SK-N-SH (cell line): ENCODE results near the gene C19orf33. TPM values are rescaled to one million over a fixed set of nuclear protein-coding genes. Genes with fewer than 3 reads are reported as not detected.

Source experiments
- CTCF ChIA-PET: fragments of 300-600, 350-600 bp; formaldehyde crosslinking; extraction: SDS; loops from one replicate; lab custom pipeline; 2021; lab: Yijun Ruan, JAX
- POLR2A ChIA-PET: fragments of 350-600 bp; sonication (Branson Sonifier 250); formaldehyde crosslinking; extraction: SDS; loops from one replicate; lab custom pipeline; 2020; ENCODE audit warnings: antibody characterized with exemption, inconsistent platforms; lab: Yijun Ruan, JAX
- DNase-seq: peaks from one replicate; pipeline ENCODE4 v3.0.0; 2012
- H2AFZ ChIP-seq: fragments of 200-600 bp; sonication (generic); 2 replicates; pipeline ENCODE4 v1.8.1; 2016; ENCODE audit warnings: antibody characterized with exemption, mild to moderate bottlenecking, low read depth
- H3F3A ChIP-seq: fragments of 200-600 bp; sonication (generic); replicated peaks from 2 replicates; pipeline ENCODE3; 2016; ENCODE audit warnings: antibody characterized with exemption, mild to moderate bottlenecking; ENCODE audit not compliant: insufficient read depth
- H3K27ac ChIP-seq, 2 experiments: fragments of 200-500 bp in 1 of 2; fragments of 200-600 bp in 1 of 2; sonication (Bioruptor generic) in 1 of 2; sonication (generic), shearing (Covaris generic) in 1 of 2; 2 replicates each; pipeline versions ENCODE4 v1.5.1 to v1.6.1; 2014 to 2016; ENCODE audit warnings: low read depth in 2 of 2, inconsistent platforms in 1 of 2, low read length in 1 of 2, mild to moderate bottlenecking in 1 of 2, mixed read lengths in 1 of 2
- H3K27me3 ChIP-seq: fragments of 200-600 bp; sonication (generic), shearing (Covaris generic); 2 replicates; pipeline ENCODE4 v1.6.1; 2016; ENCODE audit warnings: mixed run types; ENCODE audit not compliant: insufficient read depth
- H3K36me3 ChIP-seq, 2 experiments: fragments of 200-500 bp in 1 of 2; fragments of 200-600 bp in 1 of 2; sonication (Bioruptor generic) in 1 of 2; sonication (generic) in 1 of 2; replicated peaks in 1 of 2; 2 replicates each; pipeline versions ENCODE3 to v1.5.1; 2014 to 2016; ENCODE audit warnings: low read length in 1 of 2, mild to moderate bottlenecking in 1 of 2; ENCODE audit not compliant: insufficient read depth in 2 of 2, control insufficient read depth in 1 of 2
- H3K4me1 ChIP-seq, 2 experiments: fragments of 200-500 bp in 1 of 2; fragments of 200-600 bp in 1 of 2; sonication (Bioruptor generic) in 1 of 2; sonication (generic), shearing (Covaris generic) in 1 of 2; 2 replicates each; pipeline versions ENCODE4 v1.5.1 to v1.6.1; 2014 to 2016; ENCODE audit warnings: low read depth in 1 of 2, low read length in 1 of 2, mixed run types in 1 of 2; ENCODE audit not compliant: insufficient read depth in 2 of 2, control insufficient read depth in 1 of 2
- H3K4me2 ChIP-seq: fragments of 200-600 bp; sonication (generic), shearing (Covaris generic); 2 replicates; pipeline ENCODE4 v1.6.1; 2017; ENCODE audit warnings: mixed run types
- H3K4me3 ChIP-seq, 2 experiments: fragments of 200-500 bp in 1 of 2; fragments of 200-600 bp in 1 of 2; sonication (Bioruptor generic) in 1 of 2; sonication (generic), shearing (Covaris generic) in 1 of 2; 2 replicates each; pipeline versions ENCODE4 v1.5.1 to v1.8.1; 2014 to 2016; ENCODE audit warnings: low read depth in 2 of 2, inconsistent platforms in 1 of 2, low read length in 1 of 2, mild to moderate bottlenecking in 1 of 2, mixed read lengths in 1 of 2, moderate library complexity in 1 of 2
- H3K79me2 ChIP-seq: fragments of 200-600 bp; sonication (generic); 2 replicates; pipeline ENCODE4 v1.8.1; 2017; ENCODE audit warnings: mild to moderate bottlenecking; ENCODE audit not compliant: insufficient read depth
- H3K9ac ChIP-seq: fragments of 200-600 bp; sonication (generic); 2 replicates; pipeline ENCODE4 v1.6.1; 2017; ENCODE audit warnings: mixed run types
- H3K9me2 ChIP-seq: fragments of 200-600 bp; sonication (generic); 2 replicates; pipeline ENCODE4 v1.6.1; 2017; ENCODE audit warnings: mixed run types
- H3K9me3 ChIP-seq: fragments of 200-600 bp; sonication (generic); 2 replicates; pipeline ENCODE4 v1.6.1; 2017; ENCODE audit warnings: mixed run types, mild to moderate bottlenecking, moderate library complexity
- H4K20me1 ChIP-seq: fragments of 200-600 bp; sonication (generic); 2 replicates; pipeline ENCODE4 v1.6.1; 2017; ENCODE audit warnings: mild to moderate bottlenecking, mixed run types; ENCODE audit not compliant: insufficient read depth
- CHD2 ChIP-seq: fragments of 150-350 bp; IDR thresholded peaks from 2 replicates; pipeline ENCODE4 v1.6.1; 2018; ENCODE audit warnings: low read length; ENCODE audit not compliant: partially characterized antibody
- EZH2phosphoT487 ChIP-seq: fragments of 200-600 bp; sonication (generic); IDR thresholded peaks from 2 replicates; pipeline ENCODE4 v1.6.1; 2017; ENCODE audit warnings: low read depth, mixed run types, mild to moderate bottlenecking, antibody characterized with exemption, moderate library complexity, borderline replicate concordance
- FOXJ3 ChIP-seq: sonication (generic); formaldehyde crosslinking; IDR thresholded peaks from 2 replicates; pipeline ENCODE4 v1.5.1; 2020; ENCODE audit warnings: mild to moderate bottlenecking, missing genetic modification reagents
- GABPA ChIP-seq: IDR thresholded peaks from 2 replicates; pipeline ENCODE4 v1.4.0; 2012; ENCODE audit warnings: low read depth, mild to moderate bottlenecking
- MXI1 ChIP-seq: IDR thresholded peaks from 2 replicates; pipeline ENCODE4 v1.6.1; 2012; ENCODE audit warnings: mild to moderate bottlenecking, low read depth, low read length, improper control_type of control experiment
- NFIC ChIP-seq: IDR thresholded peaks from 2 replicates; pipeline ENCODE4 v1.4.0; 2012; ENCODE audit warnings: borderline replicate concordance
- NRF1 ChIP-seq: IDR thresholded peaks from 2 replicates; pipeline ENCODE4 v1.6.1; 2012; ENCODE audit warnings: low read depth, mild to moderate bottlenecking, low read length
- POLR2AphosphoS5 ChIP-seq: IDR thresholded peaks from 2 replicates; pipeline ENCODE4 v1.6.1; 2012; ENCODE audit warnings: low read depth, low read length
- RAD21 ChIP-seq: IDR thresholded peaks from 2 replicates; pipeline ENCODE4 v1.6.1; 2012; ENCODE audit warnings: mild to moderate bottlenecking, low read length
- RCOR1 ChIP-seq: fragments of 150-350 bp; IDR thresholded peaks from 2 replicates; pipeline ENCODE4 v1.6.1; 2017; ENCODE audit warnings: antibody characterized with exemption, low read length
- SIN3A ChIP-seq: IDR thresholded peaks from 2 replicates; pipeline ENCODE4 v1.6.1; 2012; ENCODE audit warnings: low read depth, mild to moderate bottlenecking, low read length, moderate library complexity, borderline replicate concordance
- TCF12 ChIP-seq: IDR thresholded peaks from 2 replicates; pipeline ENCODE4 v1.4.0; 2012
- TEAD4 ChIP-seq: IDR thresholded peaks from 2 replicates; pipeline ENCODE4 v1.4.0; 2012; ENCODE audit warnings: mild to moderate bottlenecking, borderline replicate concordance; ENCODE audit not compliant: insufficient read depth
- WGBS: methylation state at CpG from one replicate; pipeline ENCODE4 v1.1.6; 2017; ENCODE audit warnings: low lambda C conversion rate; 5-methylcytosine and 5-hydroxymethylcytosine counted together
- polyA plus RNA-seq, 3 experiments: library from polyadenylated mRNA; depleted of rRNA; stranded (reverse); fragments of >200 nt; gene quantifications; 2 replicates each; pipeline ENCODE4 v1.2.3, GENCODE V29; 2012
- TF ChIP-seq, protein P1 (sequence below): IDR thresholded peaks from 2 replicates; pipeline ENCODE4 v1.4.0; 2012; ENCODE audit warnings: low read depth, borderline replicate concordance
- TF ChIP-seq, protein P2 (sequence below): IDR thresholded peaks from 2 replicates; pipeline ENCODE4 v1.6.1; 2012; ENCODE audit warnings: mild to moderate bottlenecking, low read depth, low read length, moderate library complexity
- TF ChIP-seq, protein P3 (sequence below): fragments of 200-600 bp; sonication (generic); IDR thresholded peaks from 2 replicates; pipeline ENCODE4 v1.6.1; 2017; ENCODE audit warnings: antibody characterized with exemption, mild to moderate bottlenecking, moderate library complexity
- TF ChIP-seq, protein P4 (sequence below): IDR thresholded peaks from 2 replicates; pipeline ENCODE4 v1.4.0; 2012; ENCODE audit warnings: low read depth, borderline replicate concordance
- TF ChIP-seq, protein P5 (sequence below): fragments of 150-350 bp; IDR thresholded peaks from 2 replicates; pipeline ENCODE4 v1.6.1; 2016; ENCODE audit warnings: mild to moderate bottlenecking, low read depth, low read length

The C19orf33 gene
- polyA plus RNA-seq, 1 of the 3 experiments (the other 2 are of a cell fraction): not detected

DNA sequence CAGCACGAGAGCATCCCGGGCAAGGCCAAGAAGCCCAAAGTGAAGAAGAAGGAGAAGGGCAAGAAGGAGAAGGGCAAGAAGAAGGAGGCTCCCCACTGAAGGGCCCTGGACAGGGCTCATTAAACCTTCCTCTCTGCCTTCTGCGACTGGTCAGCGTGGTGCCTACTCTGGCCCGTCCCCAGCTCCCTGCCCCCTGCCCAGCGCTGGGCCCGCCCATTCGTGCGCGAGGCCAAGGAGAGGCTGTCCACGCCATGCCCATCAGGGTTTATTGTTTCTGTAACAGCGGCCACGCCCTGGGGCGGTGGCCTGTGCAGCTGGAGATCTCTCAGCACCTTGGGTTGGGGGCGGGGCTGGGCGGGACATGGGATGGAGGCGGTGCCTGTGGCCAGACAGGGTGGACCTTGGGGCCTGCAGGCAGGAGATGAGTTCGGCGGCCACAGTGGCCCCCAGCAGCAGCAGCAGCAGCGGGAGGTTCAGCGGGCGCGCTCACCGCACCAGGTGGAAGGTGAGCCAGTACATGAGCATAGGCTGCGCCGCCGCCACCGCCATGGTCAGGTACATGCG, 897 bp downstream of the C19orf33 start:
- H3K4me2 ChIP-seq: no peak overlapping the region
- H3K9me3 ChIP-seq: no peaks in the 10 kb centered on the region
- H3K4me1 ChIP-seq: no peaks in the 10 kb centered on the region; a peak in 1 of 4 replicates
- no peaks in the 10 kb centered on the region for H3K9me2 ChIP-seq
- no peak overlapping the region for H3K9ac ChIP-seq
- no peaks in the 10 kb centered on the region for H4K20me1 ChIP-seq
- H3F3A ChIP-seq: peaks cover 17% of the 10 kb centered on the region
- 59% methylated on average over 21 of the region's 29 CpGs for WGBS
- H3K27ac ChIP-seq: no peak overlapping the region
- H3K27me3 ChIP-seq: no peaks in the 10 kb centered on the region
- ChIA-PET POLR2A (no interaction called here), CTCF (interaction anchor here (0.6 kb wide), 1 partner anchor 19 kb away, joined by 3 read pairs; no protein-coding TSS in a partner anchor)
- no peak overlapping the region for H2AFZ ChIP-seq
- TF ChIP-seq CHD2 (no peak), GABPA (no peak), SIN3A (no peak), FOXJ3 (no peak), EZH2phosphoT487 (no peak), NRF1 (no peak), MXI1 (no peak), POLR2AphosphoS5 (no peak), NFIC (no peak), TEAD4 (no peak), RAD21 (no peak), RCOR1 (no peak), TCF12 (no peak)
- TF ChIP-seq, protein P1, sequence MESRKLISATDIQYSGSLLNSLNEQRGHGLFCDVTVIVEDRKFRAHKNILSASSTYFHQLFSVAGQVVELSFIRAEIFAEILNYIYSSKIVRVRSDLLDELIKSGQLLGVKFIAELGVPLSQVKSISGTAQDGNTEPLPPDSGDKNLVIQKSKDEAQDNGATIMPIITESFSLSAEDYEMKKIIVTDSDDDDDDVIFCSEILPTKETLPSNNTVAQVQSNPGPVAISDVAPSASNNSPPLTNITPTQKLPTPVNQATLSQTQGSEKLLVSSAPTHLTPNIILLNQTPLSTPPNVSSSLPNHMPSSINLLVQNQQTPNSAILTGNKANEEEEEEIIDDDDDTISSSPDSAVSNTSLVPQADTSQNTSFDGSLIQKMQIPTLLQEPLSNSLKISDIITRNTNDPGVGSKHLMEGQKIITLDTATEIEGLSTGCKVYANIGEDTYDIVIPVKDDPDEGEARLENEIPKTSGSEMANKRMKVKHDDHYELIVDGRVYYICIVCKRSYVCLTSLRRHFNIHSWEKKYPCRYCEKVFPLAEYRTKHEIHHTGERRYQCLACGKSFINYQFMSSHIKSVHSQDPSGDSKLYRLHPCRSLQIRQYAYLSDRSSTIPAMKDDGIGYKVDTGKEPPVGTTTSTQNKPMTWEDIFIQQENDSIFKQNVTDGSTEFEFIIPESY: no peak
- TF ChIP-seq, protein P2, sequence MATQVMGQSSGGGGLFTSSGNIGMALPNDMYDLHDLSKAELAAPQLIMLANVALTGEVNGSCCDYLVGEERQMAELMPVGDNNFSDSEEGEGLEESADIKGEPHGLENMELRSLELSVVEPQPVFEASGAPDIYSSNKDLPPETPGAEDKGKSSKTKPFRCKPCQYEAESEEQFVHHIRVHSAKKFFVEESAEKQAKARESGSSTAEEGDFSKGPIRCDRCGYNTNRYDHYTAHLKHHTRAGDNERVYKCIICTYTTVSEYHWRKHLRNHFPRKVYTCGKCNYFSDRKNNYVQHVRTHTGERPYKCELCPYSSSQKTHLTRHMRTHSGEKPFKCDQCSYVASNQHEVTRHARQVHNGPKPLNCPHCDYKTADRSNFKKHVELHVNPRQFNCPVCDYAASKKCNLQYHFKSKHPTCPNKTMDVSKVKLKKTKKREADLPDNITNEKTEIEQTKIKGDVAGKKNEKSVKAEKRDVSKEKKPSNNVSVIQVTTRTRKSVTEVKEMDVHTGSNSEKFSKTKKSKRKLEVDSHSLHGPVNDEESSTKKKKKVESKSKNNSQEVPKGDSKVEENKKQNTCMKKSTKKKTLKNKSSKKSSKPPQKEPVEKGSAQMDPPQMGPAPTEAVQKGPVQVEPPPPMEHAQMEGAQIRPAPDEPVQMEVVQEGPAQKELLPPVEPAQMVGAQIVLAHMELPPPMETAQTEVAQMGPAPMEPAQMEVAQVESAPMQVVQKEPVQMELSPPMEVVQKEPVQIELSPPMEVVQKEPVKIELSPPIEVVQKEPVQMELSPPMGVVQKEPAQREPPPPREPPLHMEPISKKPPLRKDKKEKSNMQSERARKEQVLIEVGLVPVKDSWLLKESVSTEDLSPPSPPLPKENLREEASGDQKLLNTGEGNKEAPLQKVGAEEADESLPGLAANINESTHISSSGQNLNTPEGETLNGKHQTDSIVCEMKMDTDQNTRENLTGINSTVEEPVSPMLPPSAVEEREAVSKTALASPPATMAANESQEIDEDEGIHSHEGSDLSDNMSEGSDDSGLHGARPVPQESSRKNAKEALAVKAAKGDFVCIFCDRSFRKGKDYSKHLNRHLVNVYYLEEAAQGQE: no peak
- TF ChIP-seq, protein P3, sequence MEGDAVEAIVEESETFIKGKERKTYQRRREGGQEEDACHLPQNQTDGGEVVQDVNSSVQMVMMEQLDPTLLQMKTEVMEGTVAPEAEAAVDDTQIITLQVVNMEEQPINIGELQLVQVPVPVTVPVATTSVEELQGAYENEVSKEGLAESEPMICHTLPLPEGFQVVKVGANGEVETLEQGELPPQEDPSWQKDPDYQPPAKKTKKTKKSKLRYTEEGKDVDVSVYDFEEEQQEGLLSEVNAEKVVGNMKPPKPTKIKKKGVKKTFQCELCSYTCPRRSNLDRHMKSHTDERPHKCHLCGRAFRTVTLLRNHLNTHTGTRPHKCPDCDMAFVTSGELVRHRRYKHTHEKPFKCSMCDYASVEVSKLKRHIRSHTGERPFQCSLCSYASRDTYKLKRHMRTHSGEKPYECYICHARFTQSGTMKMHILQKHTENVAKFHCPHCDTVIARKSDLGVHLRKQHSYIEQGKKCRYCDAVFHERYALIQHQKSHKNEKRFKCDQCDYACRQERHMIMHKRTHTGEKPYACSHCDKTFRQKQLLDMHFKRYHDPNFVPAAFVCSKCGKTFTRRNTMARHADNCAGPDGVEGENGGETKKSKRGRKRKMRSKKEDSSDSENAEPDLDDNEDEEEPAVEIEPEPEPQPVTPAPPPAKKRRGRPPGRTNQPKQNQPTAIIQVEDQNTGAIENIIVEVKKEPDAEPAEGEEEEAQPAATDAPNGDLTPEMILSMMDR: no peak
- TF ChIP-seq, protein P4, sequence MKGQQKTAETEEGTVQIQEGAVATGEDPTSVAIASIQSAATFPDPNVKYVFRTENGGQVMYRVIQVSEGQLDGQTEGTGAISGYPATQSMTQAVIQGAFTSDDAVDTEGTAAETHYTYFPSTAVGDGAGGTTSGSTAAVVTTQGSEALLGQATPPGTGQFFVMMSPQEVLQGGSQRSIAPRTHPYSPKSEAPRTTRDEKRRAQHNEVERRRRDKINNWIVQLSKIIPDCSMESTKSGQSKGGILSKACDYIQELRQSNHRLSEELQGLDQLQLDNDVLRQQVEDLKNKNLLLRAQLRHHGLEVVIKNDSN: no peak
- TF ChIP-seq, protein P5, sequence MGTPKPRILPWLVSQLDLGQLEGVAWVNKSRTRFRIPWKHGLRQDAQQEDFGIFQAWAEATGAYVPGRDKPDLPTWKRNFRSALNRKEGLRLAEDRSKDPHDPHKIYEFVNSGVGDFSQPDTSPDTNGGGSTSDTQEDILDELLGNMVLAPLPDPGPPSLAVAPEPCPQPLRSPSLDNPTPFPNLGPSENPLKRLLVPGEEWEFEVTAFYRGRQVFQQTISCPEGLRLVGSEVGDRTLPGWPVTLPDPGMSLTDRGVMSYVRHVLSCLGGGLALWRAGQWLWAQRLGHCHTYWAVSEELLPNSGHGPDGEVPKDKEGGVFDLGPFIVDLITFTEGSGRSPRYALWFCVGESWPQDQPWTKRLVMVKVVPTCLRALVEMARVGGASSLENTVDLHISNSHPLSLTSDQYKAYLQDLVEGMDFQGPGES: no peak
- no peak overlapping the region for H3K4me3 ChIP-seq
- DNase-seq: peak; percentile 58
- H3K79me2 ChIP-seq: no peaks in the 10 kb centered on the region
- H3K36me3 ChIP-seq: peaks cover 0 to 6% of the 10 kb centered on the region in 2 experiments
